Stimulated activated CD4-positive, alpha-beta T cell treated with anti-CD3 and anti-CD28 coated beads, Interleukin-15, amount 100 ng/mL, for 48 hours (primary cell): ENCODE data around the gene RREB1.

Experiments
- DNase-seq, 2 donors: peaks; one replicate each; pipeline ENCODE4 v3.0.0-alpha.2; 2020; ENCODE audit warnings: low read depth in 2 of 2

RREB1 gene

GRCh38 chr6:7088076-7088742, 19.6 kb upstream of the RREB1 start:
- DNase-seq = no peak

- no peak for DNase-seq
These were observed 8.8 kb upstream of the RREB1 start for GRCh38 chr6:7098993-7099392.

- no peak for DNase-seq
These were observed 7.5 kb upstream of the RREB1 start for GRCh38 chr6:7100072-7100752.

GRCh38 chr6:7100753-7101081, 7.0 kb upstream of the RREB1 start:
- DNase-seq = no peak

- DNase-seq = no peak
These were observed 6.5 kb upstream of the RREB1 start for GRCh38 chr6:7101290-7101689.

GRCh38 chr6:7104752-7105151, 3.0 kb upstream of the RREB1 start:
- no peak for DNase-seq

- DNase-seq = no peak
These were observed 1.5 kb upstream of the RREB1 start for GRCh38 chr6:7106215-7106751.

- DNase-seq = peak; percentile 46 to 54
These were observed 796 bp upstream of the RREB1 start for GRCh38 chr6:7106752-7107577.

- peak; percentile 21 to 29 for DNase-seq
These were observed 619 bp downstream of the RREB1 start for GRCh38 chr6:7108196-7108963.

- DNase-seq = peak; percentile 24 to 26
These were observed 1.4 kb downstream of the RREB1 start for GRCh38 chr6:7108964-7109836.

GRCh38 chr6:7110092-7110792, 2.5 kb downstream of the RREB1 start:
- DNase-seq = no peak

- no peak for DNase-seq
These were observed 3.4 kb downstream of the RREB1 start for GRCh38 chr6:7111095-7111690.

GRCh38 chr6:7112171-7112570, 4.4 kb downstream of the RREB1 start:
- DNase-seq = no peak

- peak in 1 of 2 donors; percentile 24 for DNase-seq
These were observed 5.1 kb downstream of the RREB1 start for GRCh38 chr6:7112741-7113313.

GRCh38 chr6:7114744-7115458, 7.1 kb downstream of the RREB1 start:
- DNase-seq = no peak

GRCh38 chr6:7115543-7116231, 7.9 kb downstream of the RREB1 start:
- no peak for DNase-seq

GRCh38 chr6:7119272-7119801, 11.6 kb downstream of the RREB1 start:
- DNase-seq = no peak

- no peak for DNase-seq
These were observed 14.0 kb downstream of the RREB1 start for GRCh38 chr6:7121700-7122241.
